ENCODE results near the gene ARMC9. TPM values are rescaled to one million over a fixed set of nuclear protein-coding genes. Genes with fewer than 3 reads are reported as not detected.
"Not testable (repeated sequence)": the region's sequence is repeated elsewhere in the genome, so short reads cannot be mapped to it uniquely, and the experiment has no call there.

Gene ARMC9
- total RNA-seq, 1 donor from 2014 or later: 3.3 TPM

GRCh38 chr2:231196592-231196991, 1.8 kb upstream of the ARMC9 start:
- intact Hi-C loops (cut with DNase I): no loop called here
- no peaks in the 10 kb centered on the region for H3K27me3 ChIP-seq
- H3K4me3 ChIP-seq: no peak overlapping the region
- peak in 1 of 2 donors; percentile 41 for DNase-seq (ENCODE audit: low spot score in 2 of 2)
- no peak overlapping the region for H3K27ac ChIP-seq
- H3K36me3 ChIP-seq: no peaks in the 10 kb centered on the region
- peaks cover 7 to 19% of the 10 kb centered on the region in 2 donors for H3K4me1 ChIP-seq
- no peak for TF ChIP-seq CTCF (IDR thresholded peaks at IDR 0.05)
- H3K9me3 ChIP-seq: no peaks in the 10 kb centered on the region

GRCh38 chr2:231197196-231197595, 1.2 kb upstream of the ARMC9 start:
- H3K9me3 ChIP-seq; intact Hi-C loops (cut with DNase I); H3K27me3 ChIP-seq; H3K36me3 ChIP-seq; H3K27ac ChIP-seq; H3K4me3 ChIP-seq: not testable (repeated sequence)
- H3K4me1 ChIP-seq: peaks cover 4 to 14% of the 10 kb centered on the region in 2 donors
- DNase-seq (ENCODE audit: low spot score in 2 of 2): peak in 1 of 2 donors; percentile 51

DNA sequence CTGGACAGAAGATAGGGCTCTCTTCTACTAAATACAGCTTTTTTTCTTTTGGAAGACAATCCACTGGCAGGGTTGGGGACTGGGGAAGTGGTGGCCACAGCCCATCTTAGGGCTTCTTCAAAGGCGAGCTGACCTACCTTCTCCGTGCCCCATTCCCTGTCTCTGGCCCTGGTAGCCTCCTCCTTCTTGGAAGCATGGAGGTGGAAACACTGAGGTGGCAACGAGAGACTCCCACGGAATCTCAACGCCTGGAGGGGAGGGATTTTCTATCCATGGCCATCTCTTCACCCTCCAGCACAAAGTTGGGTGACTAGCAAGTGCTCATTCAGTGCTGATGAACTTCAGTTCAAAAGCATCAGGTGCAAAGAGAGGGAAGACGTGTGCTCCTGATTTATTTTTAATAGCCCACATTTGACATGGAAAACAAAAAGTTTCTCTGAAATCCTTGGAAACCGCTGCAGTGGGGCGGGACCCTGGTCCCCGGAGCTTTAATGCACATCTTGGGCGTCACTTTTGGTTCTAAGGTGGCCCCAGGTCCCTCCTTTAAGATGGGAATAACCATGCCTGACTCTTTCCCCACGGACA, 633 bp upstream of the ARMC9 start:
- intact Hi-C loops (cut with DNase I): loop anchor here (2.0 kb wide), 1 partner anchor 141 kb away; the partner anchor contains the start of gene PSMD1
- Histone ChIP-seq H3K27ac (peak overlapping the region; percentile 71 to 73), H3K4me3 (peak overlapping the region; percentile 71 to 79), H3K9me3 (no peaks in the 10 kb centered on the region), H3K4me1 (peaks cover 3 to 14% of the 10 kb centered on the region in 2 donors), H3K36me3 (no peaks in the 10 kb centered on the region), H3K27me3 (no peaks in the 10 kb centered on the region)
- no peak for TF ChIP-seq CTCF (IDR thresholded peaks at IDR 0.05)
- DNase-seq (ENCODE audit: low spot score in 2 of 2): no peak

DNA sequence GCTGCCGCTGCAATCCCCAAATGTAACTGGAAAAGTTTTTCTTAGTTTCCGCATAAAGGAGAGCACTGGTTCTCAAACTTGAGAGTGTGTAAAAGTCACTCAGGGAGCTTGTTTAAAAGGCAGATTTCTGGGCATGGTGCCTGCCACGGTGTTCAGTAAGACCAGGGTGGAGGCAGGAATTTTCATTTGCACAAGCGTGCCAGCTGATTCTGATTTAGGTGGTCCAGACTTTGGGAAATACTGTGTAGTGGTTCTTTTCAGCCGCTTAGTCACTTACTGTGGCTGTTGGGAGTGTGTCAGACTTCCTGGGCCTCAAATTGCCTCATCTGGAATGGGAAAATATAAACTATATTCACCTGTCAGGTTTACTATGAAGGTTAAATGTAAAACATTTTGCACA, 788 bp downstream of the ARMC9 start:
- peaks cover 3 to 14% of the 10 kb centered on the region in 2 donors for H3K4me1 ChIP-seq
- no peaks in the 10 kb centered on the region for H3K27me3 ChIP-seq
- H3K4me3 ChIP-seq: peak overlapping the region; percentile 71 to 79
- TF ChIP-seq CTCF (IDR thresholded peaks at IDR 0.05): no peak
- H3K36me3 ChIP-seq: no peaks in the 10 kb centered on the region
- peak overlapping the region; percentile 71 to 73 for H3K27ac ChIP-seq
- no peaks in the 10 kb centered on the region for H3K9me3 ChIP-seq
- intact Hi-C loops (cut with DNase I): loop anchor here (2.0 kb wide), 1 partner anchor 142 kb away; the partner anchor contains the start of gene PSMD1
- no peak for DNase-seq (ENCODE audit: low spot score in 2 of 2)

GRCh38 chr2:231200805-231201474, 2.5 kb downstream of the ARMC9 start:
- DNase-seq (ENCODE audit: low spot score in 2 of 2): peak in 1 of 2 donors; percentile 56

More at GRCh38 chr2:231200805-231201474, 2.5 kb downstream of the ARMC9 start:
- Histone ChIP-seq H3K9me3 (no peaks in the 10 kb centered on the region), H3K27me3 (no peaks in the 10 kb centered on the region), H3K36me3 (no peaks in the 10 kb centered on the region), H3K4me1 (peaks cover 3 to 14% of the 10 kb centered on the region in 2 donors), H3K27ac (no peak overlapping the region), H3K4me3 (peak overlapping the region in 1 of 2 donors; percentile 71)
- intact Hi-C loops (cut with DNase I): no loop called here
- no peak for TF ChIP-seq CTCF (IDR thresholded peaks at IDR 0.05)
